HG03565 (cell line): Measurements from ENCODE around the gene SLC9A8.
"Not testable (repeated sequence)": the region's sequence is repeated elsewhere in the genome, so short reads cannot be mapped to it uniquely, and the experiment has no call there.

Source experiments
- ATAC-seq: cut with Tn5 transposase; IDR thresholded peaks from one replicate; pipeline ENCODE4 v1.9.1; 2021; ENCODE audit warnings: mild to moderate bottlenecking, moderate library complexity; ENCODE audit not compliant: unreplicated experiment

The SLC9A8 gene

DNA sequence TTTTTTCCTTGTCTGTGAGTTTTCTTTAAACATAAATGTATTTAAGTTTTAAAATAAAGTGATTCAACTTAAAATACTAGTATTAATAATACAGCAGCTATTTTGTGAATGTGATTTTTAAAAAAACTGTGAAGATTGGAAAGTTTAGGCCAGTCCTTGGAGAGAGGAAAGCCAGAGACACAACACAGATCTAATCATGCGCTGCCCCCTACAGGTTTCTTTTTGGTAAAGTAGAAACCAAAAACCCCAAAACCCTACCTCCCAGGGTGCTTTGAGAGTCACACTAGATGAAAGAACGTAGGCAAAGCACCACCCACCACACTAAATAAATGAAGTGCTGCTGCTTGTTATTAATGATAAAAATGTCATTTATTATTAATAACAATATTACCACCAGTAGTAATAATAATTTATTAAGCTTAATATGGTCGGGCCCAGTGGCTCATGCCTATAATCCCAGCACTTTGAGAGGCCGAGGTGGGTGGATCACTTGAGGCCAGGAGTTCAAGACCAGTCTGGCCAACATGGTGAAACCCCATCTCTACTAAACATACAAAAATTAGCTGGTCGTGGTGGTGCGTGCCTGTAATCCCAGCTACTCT, 33.7 kb downstream of the SLC9A8 start:
- ATAC-seq: no peak

GRCh38 chr20:49850463-49851230, 38.0 kb downstream of the SLC9A8 start:
- no peak for ATAC-seq

GRCh38 chr20:49851231-49851705, 38.6 kb downstream of the SLC9A8 start:
- no peak for ATAC-seq

DNA sequence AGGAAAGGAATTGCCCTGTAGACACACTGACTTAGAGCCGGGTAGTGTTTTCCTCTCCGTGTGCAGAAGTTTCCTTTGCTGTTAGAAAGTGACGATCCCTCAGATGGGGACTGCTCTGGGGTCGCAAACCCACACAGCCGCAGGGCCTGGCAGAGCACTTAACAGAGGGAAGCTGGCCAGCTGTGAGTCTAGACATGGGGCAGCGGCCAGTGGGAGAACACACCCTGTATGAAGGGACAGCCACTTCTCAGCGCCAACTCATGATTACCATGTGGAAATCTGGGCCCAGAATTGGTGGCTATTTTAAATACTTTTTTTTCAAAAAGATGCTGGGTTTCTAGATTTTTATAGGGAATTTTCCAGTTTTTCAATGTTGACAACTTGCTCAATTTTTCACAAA, 39.4 kb downstream of the SLC9A8 start:
- ATAC-seq: no peak

DNA sequence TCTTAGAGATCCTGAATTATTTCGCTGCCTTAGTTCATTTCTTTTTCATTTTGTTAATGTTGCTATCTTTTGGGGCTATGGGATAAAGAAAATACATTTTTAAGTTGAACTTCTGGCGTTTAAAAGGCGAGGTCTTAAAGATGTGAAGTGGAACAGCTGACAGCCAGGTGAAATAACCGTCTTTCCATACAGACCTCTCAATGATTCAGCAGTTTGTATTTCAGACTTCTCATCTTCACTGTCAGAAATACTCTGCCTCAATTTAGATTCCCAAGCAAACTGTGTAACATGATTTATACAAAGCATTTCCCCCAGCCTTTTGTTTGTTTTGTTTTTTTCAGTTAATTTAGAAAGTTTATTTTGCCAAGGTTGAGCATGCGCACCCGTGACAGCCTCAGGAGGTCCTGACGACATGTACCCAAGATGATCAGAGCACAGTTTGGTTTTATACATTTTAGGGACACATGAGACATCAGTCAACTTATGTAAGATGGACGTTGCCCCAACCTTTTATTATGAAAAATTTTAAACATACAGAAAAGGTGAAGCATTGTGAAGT, 40.0 kb downstream of the SLC9A8 start:
- ATAC-seq: no peak

DNA sequence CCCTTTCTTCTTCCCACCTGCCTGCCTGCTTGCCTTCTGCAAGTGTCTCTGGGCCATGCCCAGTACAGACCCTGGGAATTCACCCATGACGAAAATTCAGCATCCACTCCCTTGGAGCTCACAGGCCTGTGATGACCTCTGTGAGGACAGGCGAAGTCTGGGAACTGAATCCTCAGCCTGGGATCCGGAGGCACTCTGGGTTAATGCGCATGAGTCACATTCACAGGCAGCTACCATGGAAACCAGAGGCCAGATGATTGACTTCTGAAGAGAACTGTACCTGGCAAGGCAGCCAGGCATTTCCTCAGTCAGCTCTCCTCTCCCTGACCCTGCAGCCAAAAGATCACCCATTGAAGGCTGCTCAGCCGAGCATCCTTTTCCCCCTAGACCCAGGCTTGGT, 41.0 kb downstream of the SLC9A8 start:
- no peak for ATAC-seq

DNA sequence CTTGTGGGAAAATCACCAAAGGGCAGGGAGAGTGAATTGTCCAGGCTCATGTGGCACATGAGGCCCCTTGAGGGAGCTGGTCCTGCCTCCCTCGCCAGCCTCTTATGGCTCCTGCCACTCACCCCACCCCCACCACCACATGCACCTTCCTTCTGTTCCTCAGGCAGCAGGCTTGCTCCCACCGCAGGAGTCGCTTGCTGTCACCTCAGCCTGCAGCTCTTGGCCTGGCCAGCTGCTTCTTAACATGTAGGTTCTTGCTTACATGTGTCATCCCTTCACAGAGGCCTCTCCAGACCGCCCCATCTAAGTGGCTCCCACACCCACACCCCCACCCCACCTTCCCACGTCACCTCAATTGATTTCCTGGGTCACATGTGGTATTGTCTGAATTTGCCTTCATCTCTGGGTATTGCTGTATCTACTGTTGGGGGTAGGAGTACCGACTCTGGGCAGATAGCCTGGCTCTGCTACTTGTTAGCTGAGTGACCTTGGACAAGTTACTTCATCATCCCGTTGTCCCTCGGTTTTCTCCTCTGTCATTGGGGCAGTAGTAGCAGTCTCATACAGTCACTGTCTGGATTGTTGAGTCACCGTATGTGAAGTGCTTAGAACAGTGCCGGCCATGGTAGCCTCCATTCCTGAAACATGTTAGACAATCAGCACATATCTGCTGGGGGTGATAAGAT, 41.7 kb downstream of the SLC9A8 start:
- no peak for ATAC-seq

DNA sequence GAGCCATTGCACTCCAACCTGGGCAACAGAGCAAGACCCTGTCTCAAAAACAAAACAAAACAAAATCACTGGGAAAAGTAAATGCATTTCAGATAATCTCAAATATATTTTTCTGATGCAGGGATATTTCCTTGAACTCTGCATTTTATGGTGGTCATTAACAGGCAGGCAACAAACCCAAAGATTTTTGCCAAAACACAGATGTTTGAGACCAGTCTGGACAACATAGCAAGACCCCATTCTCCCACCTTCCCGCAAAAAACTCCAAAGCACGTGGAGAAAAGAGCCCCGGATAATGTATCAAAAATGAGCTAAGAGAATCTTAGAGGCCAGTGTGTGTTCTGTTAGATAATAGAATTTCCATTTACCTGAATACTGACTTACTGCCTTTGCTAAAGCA, 44.3 kb downstream of the SLC9A8 start:
- no peak for ATAC-seq

- no peak for ATAC-seq
These were observed 45.5 kb downstream of the SLC9A8 start for GRCh38 chr20:49858076-49858585.

- no peak for ATAC-seq
These were observed 46.4 kb downstream of the SLC9A8 start for GRCh38 chr20:49859011-49859410.

DNA sequence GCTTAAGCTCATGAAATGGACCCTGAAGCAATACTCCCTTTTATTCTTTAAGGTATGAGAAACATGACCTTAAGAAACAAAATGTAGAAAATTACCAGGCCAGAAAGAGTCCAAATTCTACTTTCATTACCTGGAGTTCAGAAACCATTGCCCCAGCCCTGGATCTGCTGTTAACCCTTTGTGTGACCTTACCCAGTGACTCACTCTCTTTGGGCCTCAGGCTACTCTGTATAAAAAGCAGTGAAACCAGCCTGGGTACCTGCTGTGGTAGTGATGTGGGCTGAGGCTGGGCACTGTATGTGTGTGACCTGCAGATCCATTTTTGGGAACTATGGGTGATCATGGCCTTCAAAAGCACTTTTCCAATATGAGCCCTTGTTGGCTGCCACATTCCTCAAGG, 47.2 kb downstream of the SLC9A8 start:
- no peak for ATAC-seq

DNA sequence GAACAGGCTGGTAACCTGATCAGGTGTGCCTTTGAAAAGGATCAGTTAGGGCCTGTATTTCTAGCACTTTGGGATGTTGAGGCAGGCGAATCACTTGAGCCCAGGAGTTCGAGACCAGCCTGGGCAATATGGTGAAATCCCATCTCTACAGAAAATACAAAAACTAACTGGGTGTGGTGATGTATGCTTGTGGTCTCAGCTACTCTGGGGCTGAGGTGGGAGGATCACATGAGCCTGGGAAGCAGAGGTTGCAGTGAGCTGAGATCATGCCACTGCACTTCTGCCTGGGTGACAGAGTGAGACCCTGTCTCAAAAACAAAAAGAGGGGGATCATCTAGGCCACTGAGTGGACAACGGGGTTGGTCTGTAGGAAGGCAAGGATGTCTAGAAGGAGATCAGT, 48.6 kb downstream of the SLC9A8 start:
- ATAC-seq: not testable (repeated sequence)

DNA sequence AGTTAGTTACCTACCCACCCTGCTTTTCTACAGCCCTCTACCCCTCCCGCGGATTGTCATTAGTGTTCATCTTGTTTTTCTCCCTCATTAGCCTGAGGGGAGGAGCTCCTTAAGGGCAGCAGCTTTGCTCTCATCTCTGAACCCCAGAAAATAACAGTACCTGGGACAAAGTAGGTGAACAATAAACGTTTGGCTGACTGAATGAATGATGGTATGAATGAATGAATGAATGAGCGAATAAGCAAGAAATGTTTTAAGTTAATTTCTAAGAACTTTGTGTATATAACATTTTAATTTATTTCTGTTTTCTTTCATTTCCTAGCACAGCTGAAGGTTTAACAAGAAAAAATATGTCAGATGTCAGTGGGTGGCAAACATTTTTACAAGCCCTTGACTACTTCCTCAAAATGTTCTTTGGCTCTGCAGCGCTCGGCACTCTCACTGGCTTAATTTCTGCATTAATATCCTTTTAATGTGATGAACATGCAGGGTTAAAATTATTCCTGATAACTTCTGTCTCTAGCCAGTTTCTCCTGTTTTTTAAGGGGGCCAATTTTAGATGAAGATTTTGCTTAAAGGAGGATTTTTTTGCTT, 50.1 kb downstream of the SLC9A8 start:
- ATAC-seq: no peak

GRCh38 chr20:49863666-49864065, 51.0 kb downstream of the SLC9A8 start:
- no peak for ATAC-seq

- ATAC-seq: no peak
These were observed 52.9 kb downstream of the SLC9A8 start for GRCh38 chr20:49865559-49865958.

- no peak for ATAC-seq
These were observed 53.4 kb downstream of the SLC9A8 start for GRCh38 chr20:49866051-49866450.

- ATAC-seq: no peak
These were observed 55.0 kb downstream of the SLC9A8 start for GRCh38 chr20:49867453-49868215.

GRCh38 chr20:49868538-49868937, 55.9 kb downstream of the SLC9A8 start:
- ATAC-seq: no peak

DNA sequence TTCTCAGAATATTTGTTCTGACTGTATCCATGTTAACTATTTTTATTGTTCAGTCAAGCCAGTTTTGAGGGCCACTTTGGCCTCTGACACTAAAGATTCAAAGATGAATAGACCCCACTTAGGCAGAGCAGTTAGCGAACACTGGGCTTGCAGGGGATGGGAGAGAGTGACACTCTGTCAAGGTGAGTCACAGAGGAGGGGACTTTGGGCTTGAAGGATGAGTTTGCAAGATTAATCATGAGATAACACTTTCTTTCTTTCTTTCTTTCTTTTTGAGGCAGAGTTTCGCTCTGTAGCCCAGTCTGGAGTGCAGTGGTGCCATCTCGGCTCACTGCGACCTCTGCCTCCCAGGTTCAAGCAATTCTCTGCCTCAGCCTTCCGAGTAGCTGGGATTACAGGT, 56.3 kb downstream of the SLC9A8 start:
- no peak for ATAC-seq

GRCh38 chr20:49870261-49870660, 57.6 kb downstream of the SLC9A8 start:
- no peak for ATAC-seq
